PC-9 (cell line): ENCODE measurements around the gene DDHD1. TPM values are rescaled to one million over a fixed set of nuclear protein-coding genes. Genes with fewer than 3 reads are reported as not detected.
"Not testable (repeated sequence)": the region's sequence is repeated elsewhere in the genome, so short reads cannot be mapped to it uniquely, and the experiment has no call there.

Experiments used
- BruUV-seq: library from RNA; stranded (reverse); fragments of 400-500 nt; replicated peaks from 2 replicates; lab custom pipeline; 2021; lab: Mats Ljungman, UMichigan
- CTCF ChIA-PET: fragments of 300-600 bp; sonication (Branson Sonifier 250); formaldehyde crosslinking; loops from one replicate; lab custom pipeline; 2022; ENCODE audit warnings: antibody characterized with exemption; lab: Charles Lee
- POLR2A ChIA-PET: fragments of 300-600 bp; sonication (Branson Sonifier 250); formaldehyde crosslinking; loops from one replicate; lab custom pipeline; 2022; ENCODE audit warnings: antibody characterized with exemption; ENCODE audit not compliant: unreplicated experiment; lab: Charles Lee
- DNase-seq, 2 experiments: peaks; one replicate each; pipeline versions ENCODE4 v3.0.0 to v3.0.0-alpha.2; 2015 to 2022; ENCODE audit warnings: mixed read lengths in 1 of 2
- H2AFZ ChIP-seq: fragments of 200-600 bp; sonication (generic); 2 replicates; pipeline ENCODE4 v1.8.1; 2017; ENCODE audit warnings: antibody characterized with exemption
- H3F3A ChIP-seq: fragments of 200-600 bp; sonication (generic); 2 replicates; pipeline ENCODE4 v1.8.1; 2017; ENCODE audit warnings: antibody characterized with exemption, mild to moderate bottlenecking, low read depth; ENCODE audit not compliant: insufficient read depth
- H3K27ac ChIP-seq: fragments of 200-600 bp; sonication (generic); 2 replicates; pipeline ENCODE4 v1.6.1; 2016; ENCODE audit warnings: mixed run types
- H3K27me3 ChIP-seq: fragments of 200-600 bp; sonication (generic); 2 replicates; pipeline ENCODE4 v1.6.1; 2016; ENCODE audit warnings: low read depth, mixed run types; ENCODE audit not compliant: insufficient read depth
- H3K36me3 ChIP-seq: fragments of 200-600 bp; sonication (generic); 2 replicates; pipeline ENCODE4 v1.6.1; 2016; ENCODE audit warnings: low read depth, mixed run types
- H3K4me1 ChIP-seq: fragments of 200-600 bp; sonication (generic); replicated peaks from 2 replicates; pipeline ENCODE4 v1.6.1; 2016; ENCODE audit warnings: mixed run types; ENCODE audit not compliant: insufficient read depth
- H3K4me2 ChIP-seq: fragments of 200-600 bp; sonication (generic); 2 replicates; pipeline ENCODE4 v1.6.1; 2017; ENCODE audit warnings: mixed run types
- H3K4me3 ChIP-seq: fragments of 200-600 bp; sonication (generic); 2 replicates; pipeline ENCODE4 v1.6.1; 2016; ENCODE audit warnings: mixed run types
- H3K79me2 ChIP-seq: fragments of 200-600 bp; sonication (generic); 2 replicates; pipeline ENCODE4 v1.6.1; 2017; ENCODE audit warnings: low read depth, mixed run types
- H3K9me2 ChIP-seq: fragments of 200-600 bp; sonication (generic); 2 replicates; pipeline ENCODE4 v1.8.1; 2017; ENCODE audit warnings: mild to moderate bottlenecking; ENCODE audit not compliant: insufficient read depth
- H3K9me3 ChIP-seq: fragments of 200-600 bp; sonication (generic); 2 replicates; pipeline ENCODE4 v1.8.1; 2016; ENCODE audit warnings: low read depth; ENCODE audit not compliant: insufficient read depth
- H4K20me1 ChIP-seq: fragments of 200-600 bp; sonication (generic); 2 replicates; pipeline ENCODE4 v1.8.1; 2017; ENCODE audit not compliant: insufficient read depth
- EZH2 ChIP-seq: fragments of 200-600 bp; sonication (generic); IDR thresholded peaks from 2 replicates; pipeline ENCODE4 v1.8.0; 2017; ENCODE audit warnings: antibody characterized with exemption, low read depth
- intact Hi-C: fragments of 100-400 bp; cut with micrococcal nuclease; formaldehyde crosslinking; loops from one replicate; pipeline ENCODE4 v1.10.0; 2022; ENCODE audit not compliant: unreplicated experiment
- total RNA-seq: library from RNA; stranded (reverse); gene quantifications from 2 replicates; pipeline ENCODE4 v1.2.3, GENCODE V29; 2021
- TF ChIP-seq, protein P1 (sequence below): fragments of 200-600 bp; sonication (generic); conservative IDR thresholded peaks from 2 replicates; pipeline ENCODE4 v1.6.1; 2017; ENCODE audit warnings: mixed run types, antibody characterized with exemption, mild to moderate bottlenecking, moderate library complexity

Gene DDHD1
- total RNA-seq, 1 experiment from 2014 or later: 11.3 TPM

DNA sequence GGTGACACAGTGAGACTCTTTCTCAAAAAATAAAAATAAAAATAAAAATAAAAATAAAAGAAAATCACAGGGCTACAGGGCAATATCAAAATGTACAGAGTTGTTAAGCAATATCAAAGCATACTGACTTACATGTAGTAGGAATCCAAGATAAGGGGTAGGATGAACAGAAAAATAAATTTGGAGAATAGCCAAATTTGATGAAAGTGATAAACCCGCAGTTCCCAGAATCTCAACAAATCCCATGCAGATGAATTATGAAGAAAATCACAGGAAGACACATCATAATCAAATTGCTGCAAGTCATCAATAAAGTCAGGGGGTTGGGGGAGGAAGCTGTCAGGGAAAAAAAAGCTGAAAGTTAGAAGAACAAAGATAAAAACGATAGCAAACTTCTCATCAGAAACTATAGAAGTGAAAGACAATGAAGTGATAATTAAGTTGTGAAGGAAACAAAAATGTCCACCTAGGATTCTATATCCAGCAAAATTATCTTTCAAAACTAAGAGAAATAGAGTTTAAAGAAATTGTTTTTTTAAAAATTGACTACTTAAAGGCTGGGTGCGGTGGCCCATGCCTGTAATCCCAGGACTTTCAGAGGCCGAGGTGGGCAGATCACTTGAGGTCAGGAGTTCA, 15.4 kb downstream of the DDHD1 start:
- Histone ChIP-seq H3K79me2 (no peaks in the 10 kb centered on the region), H4K20me1 (no peaks in the 10 kb centered on the region), H3K27ac (no peak overlapping the region), H3K9me3 (peaks cover 10% of the 10 kb centered on the region; the same call in 1 of the 2 replicates), H3K4me3 (no peak overlapping the region), H3K9me2 (no peaks in the 10 kb centered on the region), H3F3A (no peaks in the 10 kb centered on the region), H3K4me2 (no peak overlapping the region), H3K36me3 (no peaks in the 10 kb centered on the region), H3K27me3 (no peaks in the 10 kb centered on the region), H3K4me1 (no peaks in the 10 kb centered on the region), H2AFZ (no peak overlapping the region)
- ChIA-PET POLR2A (no interaction called here), CTCF (no interaction called here)
- intact Hi-C loops: no loop called here
- TF ChIP-seq, protein P1, sequence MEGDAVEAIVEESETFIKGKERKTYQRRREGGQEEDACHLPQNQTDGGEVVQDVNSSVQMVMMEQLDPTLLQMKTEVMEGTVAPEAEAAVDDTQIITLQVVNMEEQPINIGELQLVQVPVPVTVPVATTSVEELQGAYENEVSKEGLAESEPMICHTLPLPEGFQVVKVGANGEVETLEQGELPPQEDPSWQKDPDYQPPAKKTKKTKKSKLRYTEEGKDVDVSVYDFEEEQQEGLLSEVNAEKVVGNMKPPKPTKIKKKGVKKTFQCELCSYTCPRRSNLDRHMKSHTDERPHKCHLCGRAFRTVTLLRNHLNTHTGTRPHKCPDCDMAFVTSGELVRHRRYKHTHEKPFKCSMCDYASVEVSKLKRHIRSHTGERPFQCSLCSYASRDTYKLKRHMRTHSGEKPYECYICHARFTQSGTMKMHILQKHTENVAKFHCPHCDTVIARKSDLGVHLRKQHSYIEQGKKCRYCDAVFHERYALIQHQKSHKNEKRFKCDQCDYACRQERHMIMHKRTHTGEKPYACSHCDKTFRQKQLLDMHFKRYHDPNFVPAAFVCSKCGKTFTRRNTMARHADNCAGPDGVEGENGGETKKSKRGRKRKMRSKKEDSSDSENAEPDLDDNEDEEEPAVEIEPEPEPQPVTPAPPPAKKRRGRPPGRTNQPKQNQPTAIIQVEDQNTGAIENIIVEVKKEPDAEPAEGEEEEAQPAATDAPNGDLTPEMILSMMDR: no peak
- no peak for TF ChIP-seq EZH2
- no TSS peak for BruUV-seq
- DNase-seq: no peak

DNA sequence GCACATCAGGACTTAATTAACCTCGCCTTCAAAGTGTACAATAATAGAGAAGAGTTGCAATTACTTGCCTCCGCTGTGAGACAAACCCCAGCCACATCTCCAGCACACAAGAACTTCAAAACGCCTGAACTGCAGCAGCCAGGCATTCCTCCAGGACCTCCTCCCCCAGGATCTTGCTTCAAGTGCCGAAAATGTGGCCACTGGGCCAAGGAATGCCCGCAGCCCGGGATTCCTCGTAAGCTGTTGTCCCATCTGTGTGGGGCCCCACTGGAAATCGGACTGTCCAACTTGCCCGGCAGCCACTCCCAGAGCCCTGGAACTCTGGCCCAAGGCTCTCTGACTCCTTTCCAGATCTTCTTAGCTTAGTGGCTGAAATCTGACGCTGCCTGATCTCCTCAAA, 22.6 kb downstream of the DDHD1 start:
- H3K36me3 ChIP-seq, DNase-seq, H4K20me1 ChIP-seq, BruUV-seq, H3K79me2 ChIP-seq, H3K27ac ChIP-seq, POLR2A ChIA-PET, intact Hi-C loops, H3K4me2 ChIP-seq, CTCF ChIA-PET, H3K9me3 ChIP-seq, H3K4me1 ChIP-seq, H2AFZ ChIP-seq, H3K9me2 ChIP-seq, H3F3A ChIP-seq, H3K4me3 ChIP-seq, H3K27me3 ChIP-seq: not testable (repeated sequence)

DNA sequence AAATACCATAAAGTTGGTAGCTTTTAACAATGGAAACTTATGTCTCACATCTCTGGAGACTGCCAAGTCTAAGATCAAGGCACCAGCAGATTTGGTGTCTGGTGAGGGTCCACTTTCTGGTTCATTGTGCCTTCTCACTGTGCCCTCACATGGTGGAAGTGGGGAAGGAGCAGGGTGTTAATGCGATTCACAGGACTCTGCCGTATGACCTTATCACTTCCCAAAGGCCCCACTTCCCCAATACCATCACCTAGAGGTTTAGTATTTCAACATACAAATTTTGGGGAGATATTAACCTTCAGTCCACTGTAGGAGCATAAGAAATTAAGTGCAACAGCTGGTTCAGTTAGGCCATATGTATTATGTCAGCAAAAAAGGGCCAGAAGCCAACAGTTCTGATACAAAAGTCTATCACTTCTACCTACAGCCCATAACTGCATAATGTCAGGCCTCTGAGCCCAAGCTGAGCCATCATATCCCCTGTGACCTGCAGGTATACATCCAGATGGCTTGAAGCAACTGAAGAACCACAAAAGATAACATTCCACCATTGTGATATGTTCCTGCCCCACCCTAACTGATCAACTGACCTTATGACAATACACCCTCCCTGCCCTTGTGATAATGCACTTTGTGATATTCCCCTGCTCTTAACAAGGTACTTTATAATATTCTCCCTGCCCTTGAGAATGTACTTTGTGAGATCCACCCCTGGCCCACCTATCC, 24.7 kb downstream of the DDHD1 start:
- H3K4me1 ChIP-seq: no peaks in the 10 kb centered on the region
- TF ChIP-seq, protein P1: no peak
- TF ChIP-seq EZH2: no peak
- H3K79me2 ChIP-seq: no peaks in the 10 kb centered on the region
- H3K9me2 ChIP-seq: no peaks in the 10 kb centered on the region
- no peaks in the 10 kb centered on the region for H4K20me1 ChIP-seq
- no peak overlapping the region for H3K27ac ChIP-seq
- no peak overlapping the region for H3K4me3 ChIP-seq
- no peaks in the 10 kb centered on the region for H3K27me3 ChIP-seq
- H3K4me2 ChIP-seq: no peak overlapping the region
- BruUV-seq: no TSS peak
- POLR2A ChIA-PET: no interaction called here
- no peak for DNase-seq
- intact Hi-C loops: no loop called here
- CTCF ChIA-PET: no interaction called here
- no peaks in the 10 kb centered on the region for H3K36me3 ChIP-seq
- H3K9me3 ChIP-seq: no peaks in the 10 kb centered on the region
- no peaks in the 10 kb centered on the region for H3F3A ChIP-seq
- no peak overlapping the region for H2AFZ ChIP-seq
